ENCODE measurements around the gene ERGIC1. TPM values are rescaled to one million over a fixed set of nuclear protein-coding genes. Genes with fewer than 3 reads are reported as not detected.

The ERGIC1 gene
- total and polyA plus RNA-seq, 2 of the 8 experiments (the other 6 are each of a cell fraction or from before 2014, with no cell fraction given) = 95.3 to 106 TPM

DNA sequence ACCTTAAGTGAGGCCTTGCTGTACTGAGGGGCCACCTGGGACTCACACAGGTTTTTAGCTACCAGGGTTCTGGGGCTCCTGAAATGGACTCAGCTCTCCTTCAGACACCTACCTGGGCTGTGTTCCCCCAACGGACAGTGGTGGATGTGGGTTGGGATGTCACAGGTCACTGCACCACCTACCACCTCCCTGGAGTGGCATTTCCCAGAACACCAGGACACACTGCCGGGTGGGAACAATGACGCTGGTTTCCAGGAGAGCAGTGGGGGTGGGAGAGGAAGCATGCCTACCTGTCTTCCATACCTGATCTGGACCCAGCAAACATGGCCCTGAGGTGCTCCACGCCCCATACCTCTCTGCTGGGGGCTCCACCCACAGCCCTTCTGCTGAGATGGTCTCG, 20.9 kb downstream of the ERGIC1 start:
- H2BK5ac ChIP-seq (ENCODE audit: low read depth, low read length) = no peak overlapping the region
- no peaks in the 10 kb centered on the region for H3K27me3 ChIP-seq (replicated peaks in 1 of 4; ENCODE audit: control insufficient read depth in 3 of 4, extremely low read depth in 1 of 4, insufficient read depth in 3 of 4, low read length in 3 of 4)
- H4K8ac ChIP-seq (ENCODE audit: extremely low read depth, insufficient read depth, low read length) = no peak overlapping the region
- no peak overlapping the region for H2BK12ac ChIP-seq (ENCODE audit: low read depth, low read length)
- no peak overlapping the region for H3K14ac ChIP-seq (ENCODE audit: insufficient read length)
- H3K79me1 ChIP-seq (ENCODE audit: low read depth, low read length) = peaks cover 55% of the 10 kb centered on the region
- H3K9me3 ChIP-seq (ENCODE audit: insufficient read depth in 2 of 2, low read depth in 1 of 2, low read length in 1 of 2) = no peaks in the 10 kb centered on the region
- peaks cover 0 to 6% (median 0%) of the 10 kb centered on the region in 4 experiments; a peak in 4 of 7 replicates for H3K4me1 ChIP-seq (replicated peaks in 1 of 4; ENCODE audit: control insufficient read depth in 3 of 4, insufficient read depth in 4 of 4, low read length in 3 of 4)
- CTCF ChIA-PET (ENCODE audit: partially characterized antibody) = no interaction called here
- FAIRE-seq = no peak
- TF ChIP-seq NRF1 (IDR thresholded peaks at IDR 0.05; ENCODE audit: low read depth, low read length) = no peak
- no peak for TF ChIP-seq CTBP2 (IDR thresholded peaks at IDR 0.05; ENCODE audit: borderline replicate concordance, insufficient read depth, insufficient read length, low read length)
- TF ChIP-seq GABPA (IDR thresholded peaks at IDR 0.05; ENCODE audit: borderline replicate concordance, insufficient read depth, low read length) = no peak
- H2AFZ ChIP-seq (ENCODE audit: low read length) = no peak overlapping the region
- H3K27ac ChIP-seq (ENCODE audit: low read depth, low read length) = no peak overlapping the region
- H3K23ac ChIP-seq (ENCODE audit: insufficient read length) = no peak overlapping the region
- H3K4ac ChIP-seq (replicated peaks; ENCODE audit: insufficient read length, low read depth, low read length) = no peak overlapping the region
- no peak overlapping the region for H3K9ac ChIP-seq (replicated peaks in 1 of 4; ENCODE audit: extremely low read depth in 1 of 4, low read depth in 3 of 4, low read length in 3 of 4)
- H3K56ac ChIP-seq (replicated peaks; ENCODE audit: insufficient read length, low read depth, low read length) = no peak overlapping the region
- H4K5ac ChIP-seq (ENCODE audit: insufficient read length, low read depth, low read length) = no peak overlapping the region
- H3K79me2 ChIP-seq (ENCODE audit: control insufficient read depth in 1 of 2, insufficient read depth in 2 of 2, low read length in 2 of 2) = peaks cover 2 to 86% of the 10 kb centered on the region in 2 experiments; a peak in 2 of 4 replicates
- no peak overlapping the region for H2AK5ac ChIP-seq (ENCODE audit: low read depth, low read length)
- H3K36me3 ChIP-seq (ENCODE audit: control insufficient read depth in 2 of 4, insufficient read depth in 4 of 4, low read length in 3 of 4) = no peaks in the 10 kb centered on the region; a peak in 1 of 8 replicates
- no peak overlapping the region for H3K18ac ChIP-seq (ENCODE audit: extremely low read depth, low read length)
- H2BK15ac ChIP-seq (ENCODE audit: low read length) = no peak overlapping the region
- POLR2A ChIA-PET (ENCODE audit: partially characterized antibody) = interaction anchor here (1.7 to 2.6 kb wide), 2 partner anchors 11 to 14 kb away, joined by 6 to 8 read pairs; no protein-coding TSS in a partner anchor
- DNase-seq (ENCODE audit: low read depth in 1 of 2, low spot score in 2 of 2) = no peak
- no peak overlapping the region for H2BK120ac ChIP-seq (replicated peaks; ENCODE audit: low read depth, low read length)
- H4K20me1 ChIP-seq (replicated peaks in 1 of 2; ENCODE audit: control insufficient read depth in 1 of 2, insufficient read depth in 2 of 2, low read length in 2 of 2) = peaks cover 24 to 35% of the 10 kb centered on the region in 2 experiments
- no peak overlapping the region for H2BK20ac ChIP-seq (ENCODE audit: low read length)
- no peak overlapping the region for H3K4me3 ChIP-seq (ENCODE audit: extremely low read depth in 1 of 4, insufficient read depth in 2 of 4, low read depth in 3 of 4, low read length in 4 of 4)
- 87% methylated on average over 5 of the region's 5 CpGs; no CpG with 5 or more reads in 1 of the 2 experiments for WGBS, 2 experiments (ENCODE audit: extremely low coverage in 1 of 2, insufficient coverage in 1 of 2, insufficient read length in 1 of 2, insufficient replicate concordance in 2 of 2, low coverage in 1 of 2, low lambda C conversion rate in 2 of 2, missing lambda C conversion rate in 1 of 2)
- no peak overlapping the region for H4K91ac ChIP-seq (replicated peaks; ENCODE audit: insufficient read length, low read length)
- no peak overlapping the region for H3K4me2 ChIP-seq (ENCODE audit: insufficient read depth in 1 of 2, low read depth in 2 of 2, low read length in 2 of 2)
- no peaks in the 10 kb centered on the region for H3K23me2 ChIP-seq (ENCODE audit: low read depth, low read length)
